ENCODE data around the gene CDHR3.

The CDHR3 gene

DNA sequence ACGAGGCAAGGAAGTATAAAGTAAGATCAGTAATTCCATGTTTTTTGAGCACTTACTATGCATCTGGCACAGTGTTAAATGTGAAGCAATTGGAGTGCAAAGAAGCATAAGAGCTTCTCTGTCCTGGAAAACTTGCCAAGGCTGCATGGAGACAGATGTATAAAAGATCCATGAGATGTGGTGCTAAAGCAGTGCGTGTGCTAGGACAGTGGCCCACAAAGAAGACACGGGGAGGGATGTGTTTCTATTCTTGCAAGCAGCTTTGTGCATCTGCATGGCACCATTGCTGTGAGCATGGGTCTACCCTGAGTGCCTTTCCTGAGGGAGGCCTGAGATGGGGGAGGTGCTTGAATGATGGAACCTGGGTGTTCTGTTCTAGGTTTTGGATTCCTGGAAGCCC, 5.1 kb upstream of the CDHR3 start:
- ChIA-PET CTCF (interaction anchor here (0.5 to 1.3 kb wide), 2 partner anchors 51 to 940 kb away, joined by 3 to 4 read pairs; no protein-coding TSS in a partner anchor), POLR2A (no interaction called here)
- Histone ChIP-seq H3K9me3 (ENCODE audit: control insufficient read depth, insufficient read depth, low read depth, low read length) (no peaks in the 10 kb centered on the region), H3K4me1 (ENCODE audit: control insufficient read depth, insufficient read depth, low read length) (no peaks in the 10 kb centered on the region), H3K36me3 (ENCODE audit: control insufficient read depth in 2 of 2, insufficient read depth in 1 of 2, low read length in 2 of 2) (no peaks in the 10 kb centered on the region), H3K4me3 (ENCODE audit: low read depth, low read length) (no peak overlapping the region), H3K27ac (ENCODE audit: extremely low read depth, low read depth, low read length) (no peak overlapping the region)
- TF ChIP-seq GFI1B (tag by site-specific recombination; IDR thresholded peaks at IDR 0.05): no peak
- TF ChIP-seq HOXA7 (CRISPR knock-in tag; IDR thresholded peaks at IDR 0.05; ENCODE audit: borderline replicate concordance): no peak
- no peak for TF ChIP-seq HOXD13 (CRISPR knock-in tag; IDR thresholded peaks at IDR 0.05; ENCODE audit: borderline replicate concordance)

DNA sequence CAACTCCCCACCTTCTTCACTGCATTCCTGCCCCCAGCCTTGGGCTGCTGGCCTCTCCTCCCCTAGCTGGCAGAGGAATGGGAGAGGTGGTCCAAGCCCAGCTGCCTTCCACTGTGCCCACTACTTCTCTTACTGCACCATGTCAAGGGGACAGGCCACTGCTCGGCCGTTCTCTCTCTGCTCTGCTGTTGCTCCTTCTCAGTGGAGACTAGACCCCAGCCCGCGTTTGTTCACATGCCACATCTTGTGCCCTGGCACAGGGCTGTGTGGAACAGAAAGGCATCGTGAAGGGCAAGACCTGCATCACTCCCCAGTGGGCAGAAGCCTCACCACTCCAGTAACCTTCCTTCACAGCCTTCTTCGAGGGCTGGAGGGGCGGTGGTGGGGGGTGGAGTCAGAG, 711 bp upstream of the CDHR3 start:
- Histone ChIP-seq H3K9me3 (ENCODE audit: control insufficient read depth, insufficient read depth, low read depth, low read length) (no peaks in the 10 kb centered on the region), H3K27ac (ENCODE audit: extremely low read depth, low read depth, low read length) (no peak overlapping the region), H3K4me3 (ENCODE audit: low read depth, low read length) (no peak overlapping the region), H3K36me3 (ENCODE audit: control insufficient read depth in 2 of 2, insufficient read depth in 1 of 2, low read length in 2 of 2) (no peaks in the 10 kb centered on the region), H3K4me1 (ENCODE audit: control insufficient read depth, insufficient read depth, low read length) (no peaks in the 10 kb centered on the region)
- no peak for TF ChIP-seq ZNF112 (tag by site-specific recombination; IDR thresholded peaks at IDR 0.05)
- no peak for TF ChIP-seq ZNF404 (tag by site-specific recombination; IDR thresholded peaks at IDR 0.05)
- TF ChIP-seq ZNF548 (tag by site-specific recombination; IDR thresholded peaks at IDR 0.05): no peak
- TF ChIP-seq PRDM1 (tag by site-specific recombination; IDR thresholded peaks at IDR 0.05): no peak
- no peak for TF ChIP-seq ZBTB48 (tag by site-specific recombination; IDR thresholded peaks at IDR 0.05)
- TF ChIP-seq YY2 (tag by site-specific recombination; IDR thresholded peaks at IDR 0.05): no peak
- no peak for TF ChIP-seq ZNF341 (tag by site-specific recombination; IDR thresholded peaks at IDR 0.05; ENCODE audit: low read depth)
- TF ChIP-seq ZNF19 (tag by site-specific recombination; IDR thresholded peaks at IDR 0.05; ENCODE audit: low read depth): no peak
- TF ChIP-seq ZFP3 (tag by site-specific recombination; IDR thresholded peaks at IDR 0.05; ENCODE audit: low read depth): no peak
- TF ChIP-seq RBAK (tag by site-specific recombination; IDR thresholded peaks at IDR 0.05): no peak
- POLR2A ChIA-PET: no interaction called here
- CTCF ChIA-PET: no interaction called here

- CTCF ChIA-PET: interaction anchor here (0.6 kb wide), 2 partner anchors 93 to 98 kb away, joined by 3 read pairs; no protein-coding TSS in a partner anchor
- no peak overlapping the region for H3K4me3 ChIP-seq (ENCODE audit: low read depth, low read length)
- POLR2A ChIA-PET: no interaction called here
- H3K27ac ChIP-seq (ENCODE audit: extremely low read depth, low read depth, low read length): no peak overlapping the region
- H3K36me3 ChIP-seq (ENCODE audit: control insufficient read depth in 2 of 2, insufficient read depth in 1 of 2, low read length in 2 of 2): no peaks in the 10 kb centered on the region
- no peaks in the 10 kb centered on the region for H3K9me3 ChIP-seq (ENCODE audit: control insufficient read depth, insufficient read depth, low read depth, low read length)
- H3K4me1 ChIP-seq (ENCODE audit: control insufficient read depth, insufficient read depth, low read length): no peaks in the 10 kb centered on the region
- TF ChIP-seq ZNF544 (tag by site-specific recombination; IDR thresholded peaks at IDR 0.05): no peak
- no peak for TF ChIP-seq ZNF398 (tag by site-specific recombination; IDR thresholded peaks at IDR 0.05)
- no peak for TF ChIP-seq ZXDB (tag by site-specific recombination; IDR thresholded peaks at IDR 0.05)
- no peak for TF ChIP-seq YY2 (tag by site-specific recombination; IDR thresholded peaks at IDR 0.05)
- no peak for TF ChIP-seq KLF8 (tag by site-specific recombination; IDR thresholded peaks at IDR 0.05)
- TF ChIP-seq ZNF621 (tag by site-specific recombination; IDR thresholded peaks at IDR 0.05): no peak
- no peak for TF ChIP-seq ZNF239 (tag by site-specific recombination; IDR thresholded peaks at IDR 0.05)
- no peak for TF ChIP-seq ZNF529 (tag by site-specific recombination; IDR thresholded peaks at IDR 0.05; ENCODE audit: insufficient replicate concordance)
- TF ChIP-seq ZNF350 (tag by site-specific recombination; IDR thresholded peaks at IDR 0.05): no peak
- TF ChIP-seq GLI2 (tag by site-specific recombination; IDR thresholded peaks at IDR 0.05; ENCODE audit: borderline replicate concordance, low read depth): no peak
- TF ChIP-seq TSHZ1 (tag by site-specific recombination; IDR thresholded peaks at IDR 0.05; ENCODE audit: borderline replicate concordance): no peak
- TF ChIP-seq HOXA7 (CRISPR knock-in tag; IDR thresholded peaks at IDR 0.05; ENCODE audit: borderline replicate concordance): no peak
- TF ChIP-seq SP3 (tag by site-specific recombination; IDR thresholded peaks at IDR 0.05): no peak
- no peak for TF ChIP-seq ZNF10 (tag by site-specific recombination; IDR thresholded peaks at IDR 0.05)
- TF ChIP-seq ZNF837 (tag by site-specific recombination; IDR thresholded peaks at IDR 0.05): no peak
- TF ChIP-seq GLIS1 (tag by site-specific recombination; IDR thresholded peaks at IDR 0.05): no peak
Observed at GRCh38 chr7:105971845-105972244, 8.8 kb downstream of the CDHR3 start.

Data from HEK293 (cell line).